Measurements from ENCODE around the gene B9D1. TPM values are rescaled to one million over a fixed set of nuclear protein-coding genes. Genes with fewer than 3 reads are reported as not detected.

B9D1 gene
- total RNA-seq, 1 experiment from 2014 or later = 31.9 TPM

DNA sequence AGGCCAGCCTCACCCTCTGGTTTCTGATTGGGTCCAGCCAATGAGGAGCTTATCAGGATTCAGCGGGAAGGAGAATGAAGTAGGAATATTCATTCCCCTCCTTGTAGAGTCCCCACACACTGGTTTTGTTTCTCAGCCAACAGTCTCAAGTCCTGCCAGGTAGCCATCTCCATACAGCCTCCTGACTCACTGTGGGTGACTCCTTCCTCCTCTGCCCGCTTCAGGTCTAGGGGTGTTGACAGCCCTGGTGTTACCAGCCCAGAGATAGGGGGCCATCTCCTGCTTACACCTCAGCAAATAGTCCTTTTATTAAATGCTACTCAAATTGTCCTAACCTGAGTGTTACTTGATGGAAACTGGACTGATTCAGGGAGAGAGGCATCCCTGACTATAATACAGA lies 28.4 kb upstream of the B9D1 start (continued):
- TF ChIP-seq SMAD4 (CRISPR knock-in tag; IDR thresholded peaks at IDR 0.05) = no peak
- no peak for TF ChIP-seq FOXK1 (CRISPR knock-in tag; IDR thresholded peaks at IDR 0.05)
- TF ChIP-seq ZNF512 (CRISPR knock-in tag; IDR thresholded peaks at IDR 0.05; ENCODE audit: borderline replicate concordance) = no peak
- TF ChIP-seq ELF4 (CRISPR knock-in tag; IDR thresholded peaks at IDR 0.05; ENCODE audit: low read depth) = no peak
- no peak for TF ChIP-seq JAZF1 (CRISPR knock-in tag; IDR thresholded peaks at IDR 0.05)
- TF ChIP-seq, protein P1, sequence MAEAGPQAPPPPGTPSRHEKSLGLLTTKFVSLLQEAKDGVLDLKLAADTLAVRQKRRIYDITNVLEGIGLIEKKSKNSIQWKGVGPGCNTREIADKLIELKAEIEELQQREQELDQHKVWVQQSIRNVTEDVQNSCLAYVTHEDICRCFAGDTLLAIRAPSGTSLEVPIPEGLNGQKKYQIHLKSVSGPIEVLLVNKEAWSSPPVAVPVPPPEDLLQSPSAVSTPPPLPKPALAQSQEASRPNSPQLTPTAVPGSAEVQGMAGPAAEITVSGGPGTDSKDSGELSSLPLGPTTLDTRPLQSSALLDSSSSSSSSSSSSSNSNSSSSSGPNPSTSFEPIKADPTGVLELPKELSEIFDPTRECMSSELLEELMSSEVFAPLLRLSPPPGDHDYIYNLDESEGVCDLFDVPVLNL (CRISPR knock-in tag; IDR thresholded peaks at IDR 0.05; ENCODE audit: borderline replicate concordance, low read depth) = no peak
- no peak for TF ChIP-seq MXD4 (CRISPR knock-in tag; IDR thresholded peaks at IDR 0.05; ENCODE audit: borderline replicate concordance)

- peak overlapping the region; percentile 26 for H3K27ac Mint-ChIP-seq
- ATAC-seq (no peak), DNase-seq (ENCODE audit: low spot score) (no peak)
- ChIA-PET POLR2A (interaction anchor here (1.9 kb wide), 1 partner anchor 11 kb away, joined by 9 read pairs; the partner anchor contains the start of gene MAPK7), CTCF (interaction anchor here (7.6 kb wide), 1 partner anchor 26 kb away, joined by 48 read pairs; the partner anchor contains the start of gene B9D1)
- no peaks in the 10 kb centered on the region; the same call in 1 of the 2 replicates for H3K27me3 Mint-ChIP-seq (ENCODE audit: low read depth)
- no peak overlapping the region for H3K4me3 Mint-ChIP-seq
- H3K4me1 Mint-ChIP-seq = peaks cover 53% of the 10 kb centered on the region
- H3K36me3 Mint-ChIP-seq = peaks cover 12% of the 10 kb centered on the region
- H3K9me3 Mint-ChIP-seq = no peaks in the 10 kb centered on the region
- TF ChIP-seq, protein P2, sequence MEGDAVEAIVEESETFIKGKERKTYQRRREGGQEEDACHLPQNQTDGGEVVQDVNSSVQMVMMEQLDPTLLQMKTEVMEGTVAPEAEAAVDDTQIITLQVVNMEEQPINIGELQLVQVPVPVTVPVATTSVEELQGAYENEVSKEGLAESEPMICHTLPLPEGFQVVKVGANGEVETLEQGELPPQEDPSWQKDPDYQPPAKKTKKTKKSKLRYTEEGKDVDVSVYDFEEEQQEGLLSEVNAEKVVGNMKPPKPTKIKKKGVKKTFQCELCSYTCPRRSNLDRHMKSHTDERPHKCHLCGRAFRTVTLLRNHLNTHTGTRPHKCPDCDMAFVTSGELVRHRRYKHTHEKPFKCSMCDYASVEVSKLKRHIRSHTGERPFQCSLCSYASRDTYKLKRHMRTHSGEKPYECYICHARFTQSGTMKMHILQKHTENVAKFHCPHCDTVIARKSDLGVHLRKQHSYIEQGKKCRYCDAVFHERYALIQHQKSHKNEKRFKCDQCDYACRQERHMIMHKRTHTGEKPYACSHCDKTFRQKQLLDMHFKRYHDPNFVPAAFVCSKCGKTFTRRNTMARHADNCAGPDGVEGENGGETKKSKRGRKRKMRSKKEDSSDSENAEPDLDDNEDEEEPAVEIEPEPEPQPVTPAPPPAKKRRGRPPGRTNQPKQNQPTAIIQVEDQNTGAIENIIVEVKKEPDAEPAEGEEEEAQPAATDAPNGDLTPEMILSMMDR (IDR thresholded peaks at IDR 0.05) = no peak
- no peak for TF ChIP-seq JUN (CRISPR knock-in tag; IDR thresholded peaks at IDR 0.05)
- no peak for TF ChIP-seq HMGA2 (CRISPR knock-in tag; IDR thresholded peaks at IDR 0.05)
- no peak for TF ChIP-seq NFE2L1 (CRISPR knock-in tag; IDR thresholded peaks at IDR 0.05)
- no peak for TF ChIP-seq TEAD1 (CRISPR knock-in tag; IDR thresholded peaks at IDR 0.05)
- no peak for TF ChIP-seq EMX1 (CRISPR knock-in tag; IDR thresholded peaks at IDR 0.05)
- TF ChIP-seq, protein P1 (CRISPR knock-in tag; IDR thresholded peaks at IDR 0.05; ENCODE audit: borderline replicate concordance, low read depth) = no peak
- TF ChIP-seq NR2C2 (CRISPR knock-in tag; IDR thresholded peaks at IDR 0.05) = no peak
- TF ChIP-seq ZBTB43 (CRISPR knock-in tag; IDR thresholded peaks at IDR 0.05) = no peak
- TF ChIP-seq ETV6 (CRISPR knock-in tag; IDR thresholded peaks at IDR 0.05) = no peak
- TF ChIP-seq, protein P3, sequence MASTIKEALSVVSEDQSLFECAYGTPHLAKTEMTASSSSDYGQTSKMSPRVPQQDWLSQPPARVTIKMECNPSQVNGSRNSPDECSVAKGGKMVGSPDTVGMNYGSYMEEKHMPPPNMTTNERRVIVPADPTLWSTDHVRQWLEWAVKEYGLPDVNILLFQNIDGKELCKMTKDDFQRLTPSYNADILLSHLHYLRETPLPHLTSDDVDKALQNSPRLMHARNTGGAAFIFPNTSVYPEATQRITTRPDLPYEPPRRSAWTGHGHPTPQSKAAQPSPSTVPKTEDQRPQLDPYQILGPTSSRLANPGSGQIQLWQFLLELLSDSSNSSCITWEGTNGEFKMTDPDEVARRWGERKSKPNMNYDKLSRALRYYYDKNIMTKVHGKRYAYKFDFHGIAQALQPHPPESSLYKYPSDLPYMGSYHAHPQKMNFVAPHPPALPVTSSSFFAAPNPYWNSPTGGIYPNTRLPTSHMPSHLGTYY (CRISPR knock-in tag; IDR thresholded peaks at IDR 0.05) = no peak
- TF ChIP-seq TCF7 (CRISPR knock-in tag; IDR thresholded peaks at IDR 0.05; ENCODE audit: low read depth) = no peak
- no peak for TF ChIP-seq FOXK1 (CRISPR knock-in tag; IDR thresholded peaks at IDR 0.05)
- TF ChIP-seq CREM (CRISPR knock-in tag; IDR thresholded peaks at IDR 0.05) = no peak
- TF ChIP-seq, protein P4, sequence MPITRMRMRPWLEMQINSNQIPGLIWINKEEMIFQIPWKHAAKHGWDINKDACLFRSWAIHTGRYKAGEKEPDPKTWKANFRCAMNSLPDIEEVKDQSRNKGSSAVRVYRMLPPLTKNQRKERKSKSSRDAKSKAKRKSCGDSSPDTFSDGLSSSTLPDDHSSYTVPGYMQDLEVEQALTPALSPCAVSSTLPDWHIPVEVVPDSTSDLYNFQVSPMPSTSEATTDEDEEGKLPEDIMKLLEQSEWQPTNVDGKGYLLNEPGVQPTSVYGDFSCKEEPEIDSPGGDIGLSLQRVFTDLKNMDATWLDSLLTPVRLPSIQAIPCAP (CRISPR knock-in tag; IDR thresholded peaks at IDR 0.05) = no peak
- TF ChIP-seq, protein P5, sequence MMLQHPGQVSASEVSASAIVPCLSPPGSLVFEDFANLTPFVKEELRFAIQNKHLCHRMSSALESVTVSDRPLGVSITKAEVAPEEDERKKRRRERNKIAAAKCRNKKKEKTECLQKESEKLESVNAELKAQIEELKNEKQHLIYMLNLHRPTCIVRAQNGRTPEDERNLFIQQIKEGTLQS (CRISPR knock-in tag; conservative IDR thresholded peaks at IDR 0.05) = no peak
- no peak for TF ChIP-seq ZNF425 (CRISPR knock-in tag; conservative IDR thresholded peaks at IDR 0.05)
Measured at GRCh38 chr17:19388791-19389785, 26.6 kb upstream of the B9D1 start.

Measured in WTC11 (cell line).